GM18858 (cell line): ENCODE results near the gene SBF2.
"Not testable (repeated sequence)": the region's sequence is repeated elsewhere in the genome, so short reads cannot be mapped to it uniquely, and the experiment has no call there.

Source experiments
- ATAC-seq: cut with Tn5 transposase; IDR thresholded peaks from one replicate; pipeline ENCODE4 v1.9.1; 2021; ENCODE audit not compliant: unreplicated experiment

Gene SBF2

GRCh38 chr11:10205928-10206327 is 88.1 kb downstream of the SBF2 start:
- ATAC-seq: no peak

DNA sequence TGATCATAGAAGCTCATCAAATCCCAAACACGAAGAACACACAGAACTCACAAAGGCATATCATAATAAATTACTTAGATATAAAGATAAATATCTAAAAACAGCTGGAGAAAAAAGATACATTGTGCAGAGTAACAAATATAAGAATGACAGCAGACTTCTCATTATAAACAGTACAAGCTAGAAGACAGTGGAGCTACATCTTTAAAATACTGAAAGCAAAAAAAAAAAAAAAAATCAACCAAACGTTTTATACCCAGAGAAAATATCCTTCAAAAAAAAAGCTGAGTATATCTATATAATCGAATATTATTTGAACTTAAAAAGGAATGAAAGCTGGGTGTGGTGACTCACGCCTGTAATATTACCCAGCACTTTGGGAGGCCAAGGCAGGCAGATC is 90.0 kb downstream of the SBF2 start:
- no peak for ATAC-seq

DNA sequence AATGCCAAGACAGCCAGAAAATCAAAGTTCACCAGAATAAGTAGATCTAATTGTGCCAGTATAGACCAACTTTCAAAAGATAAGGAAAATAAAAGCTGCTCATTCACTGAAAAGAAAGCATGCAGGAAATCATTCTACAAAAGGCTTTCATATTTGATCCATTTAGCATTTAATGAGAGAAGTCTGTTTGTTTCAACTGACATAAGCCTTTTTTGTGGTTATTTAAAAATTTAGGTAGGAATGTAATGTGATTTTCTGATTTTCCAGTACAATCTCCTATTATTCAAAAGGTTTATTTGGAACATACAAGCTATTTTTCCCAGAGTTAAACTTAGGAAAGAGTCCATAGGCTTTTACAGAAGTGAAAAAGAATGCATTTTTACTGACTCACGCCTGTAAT is 92.7 kb downstream of the SBF2 start:
- ATAC-seq: no peak

- ATAC-seq: no peak
Observed at GRCh38 chr11:10197091-10197490, 96.9 kb downstream of the SBF2 start.

DNA sequence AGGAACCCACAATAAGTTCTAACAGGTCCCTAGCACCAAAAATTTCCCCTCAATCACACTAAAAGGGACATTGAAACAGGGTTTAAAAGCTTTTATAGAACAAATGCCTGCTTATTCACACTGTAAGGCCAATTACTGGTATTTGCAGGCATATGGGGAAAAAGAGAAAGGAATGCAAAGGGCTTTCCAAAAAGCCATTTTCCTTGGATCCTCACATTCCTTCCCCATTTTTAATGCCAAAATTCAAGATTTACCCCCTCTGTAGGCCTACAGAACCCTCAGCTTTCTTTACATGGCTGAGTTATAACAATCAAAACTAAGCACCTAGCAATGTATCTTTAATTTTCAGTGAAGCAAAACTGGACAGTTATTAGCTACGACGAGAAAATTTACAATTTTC is 102.0 kb downstream of the SBF2 start:
- ATAC-seq: no peak

DNA sequence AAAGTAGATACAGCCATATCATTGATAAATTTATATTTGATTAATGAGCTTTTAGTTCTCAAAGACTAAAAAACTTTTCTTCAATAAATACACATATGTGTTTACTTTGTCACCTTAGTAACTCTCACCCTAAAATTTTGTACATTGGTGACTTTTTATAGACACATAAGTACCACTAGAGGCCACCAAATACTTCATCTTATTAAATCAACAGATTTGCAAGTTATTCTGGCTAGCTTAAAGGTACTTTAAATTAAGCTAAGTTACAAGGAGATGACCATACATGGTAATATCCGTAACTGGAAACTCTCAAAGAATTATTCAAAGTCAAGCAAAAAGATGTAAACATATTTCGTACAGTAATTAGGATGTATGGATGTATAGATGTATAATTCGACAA is 112.2 kb downstream of the SBF2 start:
- ATAC-seq: no peak

- ATAC-seq: no peak
Observed at GRCh38 chr11:10164621-10165020, 129.4 kb downstream of the SBF2 start.

GRCh38 chr11:10162222-10162621 is 131.8 kb downstream of the SBF2 start:
- ATAC-seq: no peak

GRCh38 chr11:10160350-10160749 is 133.7 kb downstream of the SBF2 start:
- no peak for ATAC-seq

- no peak for ATAC-seq
Observed at GRCh38 chr11:10158461-10158860, 135.6 kb downstream of the SBF2 start.

DNA sequence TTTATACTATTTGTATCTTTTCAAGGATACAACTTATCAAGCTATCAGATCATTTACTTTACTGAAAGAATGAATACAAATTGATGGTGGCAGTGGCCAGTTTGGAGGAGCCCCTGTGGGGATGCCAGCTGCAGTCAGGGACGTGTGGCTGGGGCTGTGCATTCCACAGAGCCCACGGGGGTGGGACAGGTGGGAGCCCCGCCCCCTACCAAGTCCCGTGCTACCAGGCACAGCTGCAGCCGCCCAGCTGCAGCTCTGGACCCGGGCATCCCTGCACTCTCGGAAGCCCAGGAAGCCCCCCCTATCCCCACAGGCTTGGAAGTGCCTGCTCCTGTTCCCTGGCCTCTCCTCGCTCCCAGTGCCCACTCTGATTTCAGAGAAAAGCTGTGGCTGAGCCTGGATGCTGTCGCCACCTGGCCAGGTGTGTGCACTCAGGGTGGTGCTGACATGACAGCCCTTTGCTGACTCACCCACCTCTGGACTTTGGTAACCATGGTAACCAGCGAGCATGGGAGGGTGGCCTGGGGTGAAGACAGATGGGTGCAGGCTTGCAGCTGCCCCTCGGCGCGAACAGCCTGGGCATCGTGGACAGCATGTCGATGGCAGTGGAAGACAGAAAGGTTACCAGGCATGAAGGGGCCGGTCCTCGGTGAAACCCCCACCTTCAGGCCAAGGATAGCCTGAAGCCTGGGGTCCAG is 138.1 kb downstream of the SBF2 start:
- ATAC-seq: no peak

GRCh38 chr11:10150800-10151199 is 143.2 kb downstream of the SBF2 start:
- ATAC-seq: no peak

DNA sequence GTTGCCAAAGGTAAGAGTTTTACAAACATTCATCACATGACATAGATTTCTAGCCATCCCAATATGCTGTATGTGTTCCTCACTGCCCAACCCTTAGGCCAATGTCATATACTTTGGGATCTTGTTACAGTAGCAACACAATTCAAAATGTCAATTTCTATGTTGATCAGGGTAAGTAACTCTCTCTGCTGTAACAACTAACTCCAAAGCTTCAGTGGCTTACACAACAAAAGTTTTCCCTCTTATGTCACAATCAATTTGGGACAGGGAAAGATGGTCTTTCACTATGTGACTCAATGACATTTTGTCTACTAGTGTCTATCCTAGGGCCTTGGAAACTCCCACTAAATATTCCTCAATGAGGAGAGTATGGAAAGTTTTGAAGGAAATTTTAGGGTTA is 144.5 kb downstream of the SBF2 start:
- ATAC-seq: no peak

- no peak for ATAC-seq
Observed at GRCh38 chr11:10147195-10147594, 146.8 kb downstream of the SBF2 start.

- no peak for ATAC-seq
Observed at GRCh38 chr11:10144954-10145353, 149.1 kb downstream of the SBF2 start.

GRCh38 chr11:10139656-10140055 is 154.4 kb downstream of the SBF2 start:
- no peak for ATAC-seq

- no peak for ATAC-seq
Observed at GRCh38 chr11:10139143-10139542, 154.9 kb downstream of the SBF2 start.

- no peak for ATAC-seq
Observed at GRCh38 chr11:10134975-10135481, 159.0 kb downstream of the SBF2 start.

DNA sequence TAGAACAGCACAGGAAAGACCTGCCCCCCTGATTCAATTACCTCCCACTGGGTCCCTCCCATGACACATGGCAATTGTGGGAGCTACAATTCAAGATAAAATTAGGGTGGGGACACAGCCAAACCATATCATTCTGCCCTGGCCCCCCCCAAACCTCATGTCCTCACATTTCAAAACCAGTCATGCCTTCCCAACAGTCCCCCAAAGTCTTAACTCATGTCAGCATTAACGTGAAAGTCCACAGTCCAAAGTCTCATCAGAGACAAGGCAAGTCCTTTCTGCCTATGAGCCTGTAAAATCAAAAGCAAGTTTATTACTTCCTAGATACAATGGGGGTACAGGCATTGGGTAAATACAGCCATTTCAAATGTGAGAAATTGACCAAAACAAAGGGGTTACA is 159.8 kb downstream of the SBF2 start:
- not testable (repeated sequence) for ATAC-seq

- not testable (repeated sequence) for ATAC-seq
Observed at GRCh38 chr11:10133251-10133650, 160.8 kb downstream of the SBF2 start.

DNA sequence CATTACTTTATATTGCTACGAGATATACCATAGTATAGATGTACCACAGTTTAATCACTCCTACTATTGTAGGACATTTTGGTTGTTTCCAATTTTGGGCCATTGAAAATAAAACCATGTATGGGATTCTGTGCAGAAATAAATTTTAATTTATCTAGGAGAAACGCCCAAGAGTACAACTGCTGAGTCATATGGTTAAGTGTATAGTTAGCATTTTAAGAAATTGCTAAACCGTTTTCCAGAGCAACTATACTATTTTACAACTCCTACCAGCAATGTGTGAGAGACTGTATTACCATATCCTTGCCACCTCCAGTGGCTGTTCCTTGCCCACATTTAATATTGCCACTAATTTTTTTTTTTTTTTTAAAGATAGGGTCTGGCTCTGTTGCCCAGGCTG is 163.1 kb downstream of the SBF2 start:
- ATAC-seq: no peak

DNA sequence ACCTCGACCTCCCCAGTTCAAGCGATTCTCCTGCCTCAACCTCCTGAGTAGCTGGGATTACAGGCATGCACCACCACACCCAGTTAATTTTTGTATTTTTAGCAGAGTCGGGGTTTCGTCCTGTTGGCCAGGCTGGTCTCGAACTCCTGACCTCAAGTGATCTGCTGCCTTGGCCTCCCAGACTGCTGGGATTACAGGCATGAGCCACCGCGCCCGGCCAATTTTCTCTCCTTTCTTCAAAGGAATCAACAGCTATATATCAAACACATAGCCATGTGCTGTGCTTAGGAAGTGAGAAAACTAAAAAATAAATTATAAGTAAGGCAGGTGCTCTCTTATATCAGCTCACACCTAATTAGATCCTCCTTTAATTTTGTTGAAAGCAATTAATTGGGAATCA is 164.8 kb downstream of the SBF2 start:
- ATAC-seq: not testable (repeated sequence)

DNA sequence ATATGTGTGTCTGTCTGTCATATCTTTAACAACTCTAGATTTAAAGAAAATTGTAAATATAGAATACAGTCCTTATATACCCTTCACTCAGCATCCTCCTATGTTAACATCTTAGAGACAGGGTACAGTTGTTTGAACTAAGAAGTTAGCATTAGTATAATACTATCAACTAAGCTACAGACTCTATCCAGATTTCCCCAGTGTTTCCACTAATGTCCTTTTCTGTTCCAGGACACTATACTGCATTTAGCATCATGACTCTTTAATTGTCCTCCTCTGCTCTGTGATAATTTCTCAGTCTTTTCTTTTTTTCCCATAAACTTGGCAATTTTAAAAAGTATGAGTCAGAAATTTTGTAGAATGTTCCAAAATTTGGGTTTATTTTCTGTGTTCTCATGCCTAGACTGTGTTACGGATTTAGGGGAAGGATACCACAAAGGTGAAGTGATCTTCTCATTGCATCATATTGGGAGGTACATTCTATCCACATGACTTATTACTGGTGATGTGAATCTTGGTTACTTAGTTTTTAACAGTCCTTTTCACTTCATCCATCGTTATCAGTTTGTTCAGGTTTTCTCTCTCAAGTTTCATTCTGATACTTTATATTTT is 168.4 kb downstream of the SBF2 start:
- no peak for ATAC-seq
